GM12891 (cell line): ENCODE measurements around the gene GPC6.

Experiments
- DNase-seq: peaks from one replicate; pipeline ENCODE4 v3.0.0; 2011; ENCODE audit warnings: low spot score; ENCODE audit not compliant: insufficient read length
- FAIRE-seq: peaks from 2 replicates; lab custom pipeline; 2011; peaks lifted over from hg19 to GRCh38; lab: Jason Lieb, UNC
- PAX5 ChIP-seq: IDR thresholded peaks from 2 replicates; pipeline ENCODE4 v1.6.1; 2011; ENCODE audit warnings: low read length, moderate library complexity, mild to moderate bottlenecking; ENCODE audit not compliant: insufficient read depth, severe bottlenecking
- POLR2A ChIP-seq: IDR thresholded peaks from 2 replicates; pipeline ENCODE4 v1.6.1; 2011; ENCODE audit warnings: low read depth, low read length, control low read depth
- POLR2AphosphoS5 ChIP-seq: IDR thresholded peaks from 2 replicates; pipeline ENCODE4 v1.6.1; 2011; ENCODE audit warnings: low read depth, low read length, control low read depth
- POU2F2 ChIP-seq: IDR thresholded peaks from 2 replicates; pipeline ENCODE4 v1.6.1; 2011; ENCODE audit warnings: low read depth, mild to moderate bottlenecking, control low read depth, low read length, moderate library complexity
- SPI1 ChIP-seq: IDR thresholded peaks from 2 replicates; pipeline ENCODE4 v1.6.1; 2011; ENCODE audit warnings: low read depth, low read length, control low read depth
- TAF1 ChIP-seq: IDR thresholded peaks from 2 replicates; pipeline ENCODE4 v1.6.1; 2011; ENCODE audit warnings: low read depth, low read length, control low read depth

Gene GPC6

GRCh38 chr13:93418398-93418797 is 191.8 kb downstream of the GPC6 start:
- DNase-seq (no peak), FAIRE-seq (no peak)
- no peak for TF ChIP-seq SPI1
- TF ChIP-seq PAX5 = no peak
- TF ChIP-seq POLR2AphosphoS5 = no peak
- no peak for TF ChIP-seq TAF1
- no peak for TF ChIP-seq POU2F2
- no peak for TF ChIP-seq POLR2A

- no peak for TF ChIP-seq POLR2A
- FAIRE-seq (no peak), DNase-seq (no peak)
These were observed 193.6 kb downstream of the GPC6 start for GRCh38 chr13:93420206-93420605.

GRCh38 chr13:93420887-93421286 is 194.3 kb downstream of the GPC6 start:
- FAIRE-seq (no peak), DNase-seq (no peak)
- TF ChIP-seq POLR2AphosphoS5 = no peak
- TF ChIP-seq PAX5 = no peak
- TF ChIP-seq SPI1 = no peak
- no peak for TF ChIP-seq POU2F2
- no peak for TF ChIP-seq POLR2A
- TF ChIP-seq TAF1 = no peak

- DNase-seq = no peak
- FAIRE-seq = no peak
- TF ChIP-seq PAX5 = no peak
- no peak for TF ChIP-seq POLR2A
- no peak for TF ChIP-seq TAF1
- TF ChIP-seq POU2F2 = no peak
- no peak for TF ChIP-seq SPI1
- no peak for TF ChIP-seq POLR2AphosphoS5
These were observed 196.5 kb downstream of the GPC6 start for GRCh38 chr13:93422980-93423543.

- no peak for TF ChIP-seq SPI1
- no peak for TF ChIP-seq TAF1
- TF ChIP-seq POLR2A = no peak
- TF ChIP-seq PAX5 = no peak
- TF ChIP-seq POU2F2 = no peak
- TF ChIP-seq POLR2AphosphoS5 = no peak
- FAIRE-seq (no peak), DNase-seq (no peak)
These were observed 198.8 kb downstream of the GPC6 start for GRCh38 chr13:93425411-93425810.

GRCh38 chr13:93430381-93430780 is 203.8 kb downstream of the GPC6 start:
- FAIRE-seq = no peak
- TF ChIP-seq PAX5 (no peak), TAF1 (no peak), POLR2A (no peak), SPI1 (no peak), POU2F2 (no peak), POLR2AphosphoS5 (no peak)
- DNase-seq = no peak

- FAIRE-seq = no peak
- DNase-seq = no peak
- TF ChIP-seq TAF1 = no peak
- TF ChIP-seq POLR2A = no peak
- no peak for TF ChIP-seq PAX5
- TF ChIP-seq POU2F2 = no peak
- no peak for TF ChIP-seq SPI1
- no peak for TF ChIP-seq POLR2AphosphoS5
These were observed 209.0 kb downstream of the GPC6 start for GRCh38 chr13:93435651-93436050.

GRCh38 chr13:93437081-93437480 is 210.5 kb downstream of the GPC6 start:
- TF ChIP-seq POU2F2 = no peak
- no peak for DNase-seq

GRCh38 chr13:93446238-93446637 is 219.6 kb downstream of the GPC6 start:
- no peak for FAIRE-seq
- no peak for TF ChIP-seq PAX5
- no peak for TF ChIP-seq SPI1
- no peak for TF ChIP-seq POLR2AphosphoS5
- no peak for TF ChIP-seq POU2F2
- TF ChIP-seq POLR2A = no peak
- no peak for TF ChIP-seq TAF1
- DNase-seq = no peak

More at GRCh38 chr13:93437081-93437480, 210.5 kb downstream of the GPC6 start:
- FAIRE-seq = no peak

- FAIRE-seq (no peak), DNase-seq (no peak)
- TF ChIP-seq TAF1 (no peak), SPI1 (no peak), POLR2AphosphoS5 (no peak), PAX5 (no peak), POLR2A (no peak), POU2F2 (no peak)
These were observed 223.6 kb downstream of the GPC6 start for GRCh38 chr13:93450191-93450621.
